Left ventricle myocardium inferior (tissue), 1 donor: ENCODE results near the gene ZNF493. TPM values are rescaled to one million over a fixed set of nuclear protein-coding genes. Genes with fewer than 3 reads are reported as not detected.

Experiments
- DNase-seq: peaks from one replicate; pipeline ENCODE4 v3.0.0-alpha.2; 2020
- H3K27ac ChIP-seq: fragments of 200-600 bp; replicated peaks from 2 replicates; pipeline ENCODE4 v1.8.0; 2021
- H3K27me3 ChIP-seq: fragments of 200-600 bp; 2 replicates; pipeline ENCODE4 v1.8.0; 2021; ENCODE audit warnings: low read depth
- H3K36me3 ChIP-seq: fragments of 200-600 bp; 2 replicates; pipeline ENCODE4 v1.8.0; 2021
- H3K4me1 ChIP-seq: fragments of 200-600 bp; 2 replicates; pipeline ENCODE4 v1.8.0; 2021
- H3K4me3 ChIP-seq: fragments of 200-600 bp; 2 replicates; pipeline ENCODE4 v1.8.0; 2021; ENCODE audit warnings: mild to moderate bottlenecking, moderate library complexity
- H3K9me3 ChIP-seq: fragments of 200-600 bp; replicated peaks from 2 replicates; pipeline ENCODE4 v1.8.0; 2021
- CTCF ChIP-seq: fragments of 200-600 bp; IDR thresholded peaks from 2 replicates; pipeline ENCODE4 v1.8.0; 2021; ENCODE audit warnings: antibody characterized with exemption, mild to moderate bottlenecking, borderline replicate concordance
- intact Hi-C: fragments of 100-400 bp; cut with micrococcal nuclease; formaldehyde crosslinking; loops from one replicate; pipeline ENCODE4 v1.11.0; 2022
- total RNA-seq: library from RNA; stranded (reverse); fragmentation: NEBNext Ultra II Directional; extraction: Animal tissue kit (Norgen Biotek cat#: 25700); gene quantifications from one replicate; pipeline ENCODE4 v1.2.1, GENCODE V29; 2021
- donor health status: DM: no; HTN: yes; CAD: no; lungs with severe emphysema.

The ZNF493 gene
- total RNA-seq, 1 donor from 2014 or later = 12.0 TPM

DNA sequence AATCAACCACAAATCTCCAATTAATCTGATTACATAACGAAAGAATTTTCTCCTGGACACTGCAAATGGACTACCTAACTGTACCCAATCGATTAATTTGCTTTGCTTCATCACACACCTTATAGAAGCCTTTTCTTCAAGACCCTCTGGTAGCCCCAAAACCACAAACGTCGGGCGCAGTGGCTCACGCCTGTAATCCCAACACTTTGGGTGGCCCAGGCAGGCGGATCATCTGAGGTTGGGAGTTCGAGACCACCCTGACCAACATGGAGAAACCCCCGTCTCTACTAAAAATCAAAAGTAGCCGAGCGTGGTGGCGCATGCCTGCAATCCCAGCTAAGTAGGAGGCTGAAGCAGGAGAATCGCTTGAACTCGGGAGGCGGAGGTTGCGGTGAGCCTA is 65.6 kb downstream of the ZNF493 start:
- no peaks in the 10 kb centered on the region for H3K4me1 ChIP-seq
- H3K27me3 ChIP-seq = no peaks in the 10 kb centered on the region
- no peak overlapping the region for H3K27ac ChIP-seq
- peaks cover 14% of the 10 kb centered on the region for H3K9me3 ChIP-seq
- TF ChIP-seq CTCF = no peak
- H3K4me3 ChIP-seq = no peak overlapping the region
- intact Hi-C loops = no loop called here
- H3K36me3 ChIP-seq = peaks cover 5% of the 10 kb centered on the region
- DNase-seq = no peak

GRCh38 chr19:21463449-21464105 is 66.6 kb downstream of the ZNF493 start:
- H3K4me3 ChIP-seq = peak overlapping the region; percentile 62
- no peak overlapping the region for H3K27ac ChIP-seq
- H3K36me3 ChIP-seq = no peaks in the 10 kb centered on the region
- H3K4me1 ChIP-seq = no peaks in the 10 kb centered on the region
- peak; percentile 42 for DNase-seq
- TF ChIP-seq CTCF = no peak
- intact Hi-C loops = no loop called here
- no peaks in the 10 kb centered on the region for H3K27me3 ChIP-seq
- H3K9me3 ChIP-seq = peaks cover 4% of the 10 kb centered on the region

GRCh38 chr19:21466627-21467026 is 69.7 kb downstream of the ZNF493 start:
- TF ChIP-seq CTCF = no peak
- no peaks in the 10 kb centered on the region for H3K36me3 ChIP-seq
- no peak for DNase-seq
- no peak overlapping the region for H3K27ac ChIP-seq
- H3K27me3 ChIP-seq = no peaks in the 10 kb centered on the region
- no peaks in the 10 kb centered on the region for H3K4me1 ChIP-seq
- H3K9me3 ChIP-seq = no peaks in the 10 kb centered on the region
- intact Hi-C loops = no loop called here
- H3K4me3 ChIP-seq = no peak overlapping the region

GRCh38 chr19:21468791-21469190 is 71.9 kb downstream of the ZNF493 start:
- no peak overlapping the region for H3K4me3 ChIP-seq
- H3K4me1 ChIP-seq = no peaks in the 10 kb centered on the region
- H3K27me3 ChIP-seq = peaks cover 2% of the 10 kb centered on the region
- intact Hi-C loops = no loop called here
- H3K36me3 ChIP-seq = no peaks in the 10 kb centered on the region
- no peak for TF ChIP-seq CTCF
- no peak overlapping the region for H3K27ac ChIP-seq
- no peak for DNase-seq
- H3K9me3 ChIP-seq = no peaks in the 10 kb centered on the region

GRCh38 chr19:21472507-21472906 is 75.6 kb downstream of the ZNF493 start:
- no peak for DNase-seq

More at GRCh38 chr19:21472507-21472906, 75.6 kb downstream of the ZNF493 start:
- TF ChIP-seq CTCF = no peak
- no peaks in the 10 kb centered on the region for H3K36me3 ChIP-seq
- no peak overlapping the region for H3K4me3 ChIP-seq
- H3K4me1 ChIP-seq = peaks cover 14% of the 10 kb centered on the region
- H3K27me3 ChIP-seq = peaks cover 16% of the 10 kb centered on the region
- no peak overlapping the region for H3K27ac ChIP-seq
- intact Hi-C loops = no loop called here
- H3K9me3 ChIP-seq = no peaks in the 10 kb centered on the region
